Renal cortex interstitium (tissue), 11 donors: Measurements from ENCODE around the gene HDC. TPM values are rescaled to one million over a fixed set of nuclear protein-coding genes. Genes with fewer than 3 reads are reported as not detected.

Experiments
- DNase-seq, 11 donors: peaks; one replicate each; pipeline ENCODE4 v3.0.0-alpha.2; 2013; ENCODE audit warnings: low read depth in 9 of 11, low spot score in 4 of 11; ENCODE audit errors: extremely low read depth in 1 of 11
- polyA plus RNA-seq, 3 donors: library from polyadenylated mRNA; unstranded; fragments of 120-200 nt; gene quantifications; one replicate each; pipeline ENCODE4 v1.2.1, GENCODE V29; 2013; ENCODE audit not compliant: insufficient read length in 3 of 3

HDC gene
- polyA plus RNA-seq, 3 donors: 0.42 to 0.56 (median 0.48) TPM

GRCh38 chr15:50233192-50233736 lies 32.3 kb downstream of the HDC start:
- DNase-seq: no peak

GRCh38 chr15:50232791-50233190 lies 32.7 kb downstream of the HDC start:
- no peak for DNase-seq

GRCh38 chr15:50231761-50232160 lies 33.8 kb downstream of the HDC start:
- no peak for DNase-seq

GRCh38 chr15:50229336-50229735 lies 36.2 kb downstream of the HDC start:
- no peak for DNase-seq

GRCh38 chr15:50228866-50229265 lies 36.7 kb downstream of the HDC start:
- no peak for DNase-seq

GRCh38 chr15:50227076-50227475 lies 38.5 kb downstream of the HDC start:
- no peak for DNase-seq

GRCh38 chr15:50225938-50226337 lies 39.6 kb downstream of the HDC start:
- DNase-seq: no peak

- DNase-seq: no peak
Observed at GRCh38 chr15:50225057-50225456, 40.5 kb downstream of the HDC start.

GRCh38 chr15:50224606-50225005 lies 40.9 kb downstream of the HDC start:
- DNase-seq: no peak

- no peak for DNase-seq
Observed at GRCh38 chr15:50222181-50222580, 43.3 kb downstream of the HDC start.

GRCh38 chr15:50219820-50220219 lies 45.7 kb downstream of the HDC start:
- no peak for DNase-seq

GRCh38 chr15:50218691-50219090 lies 46.8 kb downstream of the HDC start:
- DNase-seq: no peak

GRCh38 chr15:50218291-50218690 lies 47.2 kb downstream of the HDC start:
- DNase-seq: no peak

- no peak for DNase-seq
Observed at GRCh38 chr15:50210462-50211157, 54.9 kb downstream of the HDC start.

- DNase-seq: no peak
Observed at GRCh38 chr15:50209809-50210208, 55.7 kb downstream of the HDC start.

GRCh38 chr15:50206020-50206419 lies 59.5 kb downstream of the HDC start:
- no peak for DNase-seq

GRCh38 chr15:50202003-50202402 lies 63.5 kb downstream of the HDC start:
- no peak for DNase-seq

GRCh38 chr15:50192926-50193620 lies 72.5 kb downstream of the HDC start:
- no peak for DNase-seq

- DNase-seq: no peak
Observed at GRCh38 chr15:50192164-50192563, 73.4 kb downstream of the HDC start.
